GM23338 (cell line): ENCODE results near the gene DYRK4. TPM values are rescaled to one million over a fixed set of nuclear protein-coding genes. Genes with fewer than 3 reads are reported as not detected.

Experiments
- ATAC-seq: fragments of 200-7000 bp; cut with Tn5 transposase; 3 replicates; pipeline ENCODE4 v1.9.1; 2020
- DNase-seq: peaks from one replicate; pipeline ENCODE4 v3.0.0-alpha.2; 2015; ENCODE audit warnings: low spot score
- H2AFZ ChIP-seq: fragments of 200-600 bp; sonication (generic); 2 replicates; pipeline ENCODE4 v1.8.0; 2016; ENCODE audit warnings: antibody characterized with exemption, mild to moderate bottlenecking, moderate library complexity
- H3F3A ChIP-seq: fragments of 200-600 bp; sonication (generic); replicated peaks from 2 replicates; pipeline ENCODE4 v1.8.0; 2017; ENCODE audit warnings: antibody characterized with exemption, mixed run types, low read depth
- H3K27ac ChIP-seq: fragments of 200-600 bp; sonication (generic); 2 replicates; pipeline ENCODE4 v1.6.1; 2016; ENCODE audit warnings: low read depth
- H3K27me3 ChIP-seq: fragments of 200-600 bp; sonication (generic); 2 replicates; pipeline ENCODE4 v1.8.0; 2016; ENCODE audit warnings: mild to moderate bottlenecking, mixed run types, moderate library complexity; ENCODE audit not compliant: insufficient read depth
- H3K36me3 ChIP-seq: fragments of 200-600 bp; sonication (generic); 2 replicates; pipeline ENCODE4 v1.8.0; 2016; ENCODE audit warnings: mild to moderate bottlenecking; ENCODE audit not compliant: insufficient read depth
- H3K4me1 ChIP-seq: fragments of 200-600 bp; sonication (generic); 2 replicates; pipeline ENCODE4 v1.8.0; 2016; ENCODE audit warnings: mild to moderate bottlenecking, moderate library complexity; ENCODE audit not compliant: insufficient read depth
- H3K4me2 ChIP-seq: fragments of 200-600 bp; sonication (generic); 2 replicates; pipeline ENCODE4 v1.7.1; 2017; ENCODE audit warnings: mixed run types
- H3K4me3 ChIP-seq: fragments of 200-600 bp; sonication (generic); 2 replicates; pipeline ENCODE4 v1.6.1; 2016; ENCODE audit warnings: mixed run types
- H3K79me2 ChIP-seq: fragments of 200-600 bp; sonication (generic); replicated peaks from 2 replicates; pipeline ENCODE4 v1.8.0; 2017; ENCODE audit warnings: mild to moderate bottlenecking; ENCODE audit not compliant: insufficient read depth
- H3K9me2 ChIP-seq: fragments of 200-600 bp; sonication (generic); 2 replicates; pipeline ENCODE4 v1.8.0; 2017; ENCODE audit not compliant: insufficient read depth
- H4K20me1 ChIP-seq: fragments of 200-600 bp; sonication (generic); replicated peaks from 2 replicates; pipeline ENCODE4 v1.8.0; 2017; ENCODE audit warnings: mild to moderate bottlenecking; ENCODE audit not compliant: insufficient read depth
- H3K27ac Mint-ChIP-seq: 2 replicates; pipeline ENCODE4 v1.8.0; 2020; ENCODE audit warnings: inconsistent platforms, mild to moderate bottlenecking, moderate library complexity, mixed read lengths
- H3K27me3 Mint-ChIP-seq: 3 replicates; pipeline ENCODE4 v1.8.0; 2022; ENCODE audit warnings: low read depth, mild to moderate bottlenecking, moderate library complexity, mixed read lengths, inconsistent platforms; ENCODE audit not compliant: insufficient read depth, poor library complexity
- H3K36me3 Mint-ChIP-seq: 3 replicates; pipeline ENCODE4 v1.8.0; 2021; ENCODE audit warnings: low read depth, mild to moderate bottlenecking, inconsistent platforms, moderate library complexity, mixed read lengths
- H3K4me1 Mint-ChIP-seq: 3 replicates; pipeline ENCODE4 v1.8.0; 2020; ENCODE audit warnings: mild to moderate bottlenecking, inconsistent platforms, mixed read lengths
- H3K4me3 Mint-ChIP-seq: 3 replicates; pipeline ENCODE4 v1.8.0; 2021; ENCODE audit warnings: moderate library complexity, mild to moderate bottlenecking, inconsistent platforms, mixed read lengths
- H3K9me3 Mint-ChIP-seq: 3 replicates; pipeline ENCODE4 v1.8.0; 2020; ENCODE audit warnings: moderate library complexity, mild to moderate bottlenecking, inconsistent platforms, mixed read lengths
- CREB1 ChIP-seq: fragments of 250-450 bp; sonication (Bioruptor Pico); IDR thresholded peaks from 2 replicates; pipeline ENCODE4 v1.5.0; 2020; ENCODE audit warnings: low read depth, mild to moderate bottlenecking, moderate library complexity
- ETS1 ChIP-seq: IDR thresholded peaks from 2 replicates; pipeline ENCODE4 v1.6.1; 2016; ENCODE audit warnings: antibody characterized with exemption
- EZH2 ChIP-seq: fragments of 200-600 bp; sonication (generic); IDR thresholded peaks from one replicate; pipeline ENCODE4 v1.8.0; 2017; ENCODE audit warnings: antibody characterized with exemption, mild to moderate bottlenecking, low read depth; ENCODE audit not compliant: unreplicated experiment
- EZH2phosphoT487 ChIP-seq: fragments of 200-600 bp; sonication (generic); IDR thresholded peaks from one replicate; pipeline ENCODE4 v1.8.1; 2018; ENCODE audit warnings: antibody characterized with exemption; ENCODE audit not compliant: unreplicated experiment
- JUNB ChIP-seq: IDR thresholded peaks from one replicate; pipeline ENCODE4 v1.6.1; 2016; ENCODE audit warnings: antibody characterized with exemption; ENCODE audit not compliant: unreplicated experiment
- POLR2AphosphoS5 ChIP-seq: IDR thresholded peaks from 2 replicates; pipeline ENCODE4 v1.6.1; 2016; ENCODE audit warnings: antibody characterized with exemption, low read depth
- STAT1 ChIP-seq: IDR thresholded peaks from one replicate; pipeline ENCODE4 v1.6.1; 2016; ENCODE audit warnings: antibody characterized with exemption; ENCODE audit not compliant: unreplicated experiment
- ZNF462 ChIP-seq: fragments of 250-450 bp; sonication (Bioruptor Pico); IDR thresholded peaks from 2 replicates; pipeline ENCODE4 v1.5.0; 2020; ENCODE audit warnings: mild to moderate bottlenecking, moderate library complexity
- polyA plus RNA-seq: library from polyadenylated mRNA; unstranded; fragments of >200 nt; fragmentation: Nextera tagmentation; extraction: Ambion mirVana; gene quantifications from 2 replicates; pipeline ENCODE4 v1.2.1, GENCODE V29; 2016
- total RNA-seq: library from RNA; depleted of rRNA; stranded (reverse); fragments of >200 nt; shearing (Covaris generic); gene quantifications from 2 replicates; pipeline ENCODE4 v1.2.3, GENCODE V29; 2014

Gene DYRK4
- total and polyA plus RNA-seq, 2 experiments from 2014 or later: 11.3 to 16.9 TPM

- Histone ChIP-seq H3K9me2 (no peaks in the 10 kb centered on the region), H3K4me2 (no peak overlapping the region), H3K79me2 (no peaks in the 10 kb centered on the region), H2AFZ (no peak overlapping the region), H4K20me1 (no peaks in the 10 kb centered on the region), H3F3A (no peaks in the 10 kb centered on the region), H3K4me3 (no peak overlapping the region), H3K27ac (no peak overlapping the region), H3K27me3 (peaks cover 4% of the 10 kb centered on the region), H3K4me1 (no peaks in the 10 kb centered on the region), H3K36me3 (no peaks in the 10 kb centered on the region)
- ATAC-seq (no peak), DNase-seq (no peak)
- Mint-ChIP-seq H3K9me3 (no peaks in the 10 kb centered on the region), H3K36me3 (no peaks in the 10 kb centered on the region), H3K4me1 (no peaks in the 10 kb centered on the region), H3K27ac (no peak overlapping the region), H3K4me3 (no peak overlapping the region), H3K27me3 (peaks cover 1% of the 10 kb centered on the region)
- no peak for TF ChIP-seq ETS1
- no peak for TF ChIP-seq JUNB
- no peak for TF ChIP-seq POLR2AphosphoS5
Measured at GRCh38 chr12:4569261-4569660, 7.3 kb downstream of the DYRK4 start.

DNA sequence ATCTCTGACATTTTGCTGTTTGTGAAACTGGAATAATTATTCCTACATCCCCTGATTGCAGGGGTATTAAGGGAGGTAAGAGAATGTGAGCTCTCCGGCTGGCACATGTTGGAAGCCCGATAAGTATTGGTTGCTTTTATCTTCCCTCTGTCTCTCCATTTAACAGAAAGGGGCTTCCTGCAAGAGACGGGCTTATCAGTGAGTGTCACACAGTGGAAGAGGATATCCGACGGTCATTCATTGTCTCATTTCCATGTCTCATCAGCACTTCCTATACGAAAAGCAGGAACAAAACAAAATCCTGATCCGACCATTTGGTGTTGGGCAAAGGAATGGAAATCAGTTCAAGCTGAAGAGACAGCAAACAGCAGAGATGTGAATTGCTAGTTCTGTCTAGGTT lies 10.7 kb downstream of the DYRK4 start:
- H3K36me3 ChIP-seq: no peaks in the 10 kb centered on the region
- no peak overlapping the region for H3K27ac ChIP-seq
- no peaks in the 10 kb centered on the region for H3K36me3 Mint-ChIP-seq
- no peaks in the 10 kb centered on the region for H3K4me1 ChIP-seq
- H3K27me3 Mint-ChIP-seq: peaks cover 1% of the 10 kb centered on the region
- H3K4me1 Mint-ChIP-seq: no peaks in the 10 kb centered on the region
- H2AFZ ChIP-seq: no peak overlapping the region
- no peaks in the 10 kb centered on the region for H3F3A ChIP-seq
- H3K4me3 Mint-ChIP-seq: no peak overlapping the region
- H3K27me3 ChIP-seq: no peaks in the 10 kb centered on the region
- H4K20me1 ChIP-seq: no peaks in the 10 kb centered on the region
- DNase-seq (no peak), ATAC-seq (no peak)
- no peak overlapping the region for H3K27ac Mint-ChIP-seq
- TF ChIP-seq CREB1 (CRISPR knock-in tag) (no peak), EZH2phosphoT487 (no peak)
- H3K9me2 ChIP-seq: no peaks in the 10 kb centered on the region
- H3K79me2 ChIP-seq: no peaks in the 10 kb centered on the region
- H3K9me3 Mint-ChIP-seq: no peaks in the 10 kb centered on the region
- no peak overlapping the region for H3K4me3 ChIP-seq
- H3K4me2 ChIP-seq: no peak overlapping the region

GRCh38 chr12:4579305-4580102 lies 17.5 kb downstream of the DYRK4 start:
- H3K27ac Mint-ChIP-seq: no peak overlapping the region
- TF ChIP-seq ZNF462 (no peak), STAT1 (no peak), EZH2 (no peak)

More at GRCh38 chr12:4579305-4580102, 17.5 kb downstream of the DYRK4 start:
- no peak overlapping the region for H3K4me3 ChIP-seq
- H3K27me3 ChIP-seq: no peaks in the 10 kb centered on the region
- peaks cover 8% of the 10 kb centered on the region for H3K4me1 Mint-ChIP-seq
- H3K4me3 Mint-ChIP-seq: no peak overlapping the region
- DNase-seq (peak; percentile 63), ATAC-seq (peak; percentile 79)
- H2AFZ ChIP-seq: peak overlapping the region; percentile 40; the same call in 1 of the 2 replicates
- no peaks in the 10 kb centered on the region for H4K20me1 ChIP-seq
- peaks cover 11% of the 10 kb centered on the region; the same call in 1 of the 2 replicates for H3K4me1 ChIP-seq
- no peak overlapping the region for H3K4me2 ChIP-seq
- no peaks in the 10 kb centered on the region for H3K36me3 ChIP-seq
- no peaks in the 10 kb centered on the region for H3K36me3 Mint-ChIP-seq
- no peaks in the 10 kb centered on the region for H3F3A ChIP-seq
- no peaks in the 10 kb centered on the region for H3K9me3 Mint-ChIP-seq
- no peaks in the 10 kb centered on the region for H3K9me2 ChIP-seq
- no peak overlapping the region for H3K27ac ChIP-seq
- no peaks in the 10 kb centered on the region for H3K79me2 ChIP-seq
- H3K27me3 Mint-ChIP-seq: peaks cover 1% of the 10 kb centered on the region
